Ascending aorta (tissue), 2 donors: ENCODE results near the gene KHDC1L. TPM values are rescaled to one million over a fixed set of nuclear protein-coding genes. Genes with fewer than 3 reads are reported as not detected.

Experiments
- DNase-seq, 2 donors: peaks; one replicate each; pipeline ENCODE4 v3.0.0-alpha.2; 2019; ENCODE audit warnings: low spot score in 2 of 2
- H3K27ac ChIP-seq, 2 donors: fragments of 200-600 bp; sonication (generic); one replicate each; pipeline ENCODE4 v1.5.1; 2016 to 2017; ENCODE audit warnings: mild to moderate bottlenecking in 1 of 2
- H3K27me3 ChIP-seq: fragments of 200-600 bp; sonication (generic); one replicate; pipeline ENCODE4 v1.5.1; 2017
- H3K36me3 ChIP-seq, 2 donors: fragments of 200-600 bp; sonication (generic); one replicate each; pipeline ENCODE4 v1.5.1; 2016
- H3K4me1 ChIP-seq, 2 donors: fragments of 200-600 bp; sonication (generic); one replicate each; pipeline ENCODE4 v1.5.1; 2016 to 2017; ENCODE audit warnings: mild to moderate bottlenecking in 1 of 2
- H3K4me3 ChIP-seq, 2 donors: fragments of 200-600 bp; sonication (generic); one replicate each; pipeline ENCODE4 v1.5.1; 2016 to 2017; ENCODE audit warnings: mild to moderate bottlenecking in 1 of 2
- H3K9me3 ChIP-seq, 2 donors: fragments of 200-600 bp; sonication (generic); one replicate each; pipeline ENCODE4 v1.5.1; 2016
- intact Hi-C: fragments of 100-400 bp; cut with DNase I; formaldehyde crosslinking; loops from one replicate; pipeline ENCODE4 v1.15.1; 2023
- total RNA-seq: library from RNA; depleted of rRNA; stranded (reverse); fragments of >200 nt; gene quantifications from one replicate; pipeline ENCODE4 v1.1.0, GENCODE V29; 2016
- TF ChIP-seq, protein P1 (sequence below), 3 experiments: fragments of 200-600 bp in 2 of 3; fragments of 450-650 bp in 1 of 3; sonication (generic) in 2 of 3; IDR thresholded peaks; one replicate each; pipeline ENCODE4 v1.5.1; 2016 to 2019; ENCODE audit warnings: antibody characterized with exemption in 3 of 3, mild to moderate bottlenecking in 1 of 3, moderate library complexity in 1 of 3

KHDC1L gene
- total RNA-seq, 1 donor from 2014 or later: not detected

DNA sequence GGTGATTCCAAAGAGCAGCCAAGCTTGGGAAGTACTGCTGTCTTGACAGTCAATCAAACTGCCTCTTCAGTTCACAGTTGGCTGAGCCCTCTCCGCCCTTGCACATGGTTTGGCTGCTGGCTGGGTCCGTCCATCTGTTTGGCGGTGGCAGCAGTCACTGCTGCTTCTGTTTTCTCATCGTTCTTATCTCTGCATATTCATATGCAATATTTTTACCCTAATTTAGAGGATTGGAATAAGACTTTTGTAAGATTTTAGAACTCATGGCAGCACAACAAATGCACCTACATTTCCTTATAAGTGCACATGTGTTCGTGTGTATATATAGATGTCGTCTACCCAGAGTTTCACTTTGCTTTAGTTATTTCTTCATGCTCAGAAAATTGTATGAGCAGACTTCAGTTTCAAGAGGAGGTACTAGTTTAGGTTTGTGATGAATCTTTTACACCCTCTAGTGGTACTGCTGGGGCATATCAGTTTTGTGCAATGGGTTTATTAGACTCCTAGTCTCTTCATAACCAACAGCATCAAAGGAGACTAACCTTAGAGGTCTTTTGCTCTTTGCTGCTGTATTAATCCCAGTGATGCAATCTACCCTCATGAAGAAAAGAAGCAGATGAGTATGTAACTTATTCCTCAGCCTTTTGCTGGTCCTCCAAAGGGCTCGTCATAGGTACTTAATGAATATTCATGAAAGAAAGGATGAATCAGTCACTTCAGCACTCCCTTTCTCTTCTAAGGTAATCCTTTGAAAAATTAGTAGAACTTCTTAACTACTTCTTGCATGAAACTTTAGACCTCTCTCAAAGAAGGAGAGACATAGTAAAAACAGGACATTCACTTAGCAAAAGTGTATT lies 44.3 kb downstream of the KHDC1L start:
- no peak for DNase-seq
- H3K4me3 ChIP-seq: peak overlapping the region; percentile 38 to 51
- H3K36me3 ChIP-seq: no peaks in the 10 kb centered on the region
- H3K27ac ChIP-seq: no peak overlapping the region
- no peaks in the 10 kb centered on the region for H3K9me3 ChIP-seq
- no peaks in the 10 kb centered on the region for H3K4me1 ChIP-seq
- H3K27me3 ChIP-seq: no peaks in the 10 kb centered on the region
- intact Hi-C loops: loop anchor here (1.0 kb wide), 1 partner anchor 769 kb away; no protein-coding TSS in a partner anchor
- TF ChIP-seq, protein P1, sequence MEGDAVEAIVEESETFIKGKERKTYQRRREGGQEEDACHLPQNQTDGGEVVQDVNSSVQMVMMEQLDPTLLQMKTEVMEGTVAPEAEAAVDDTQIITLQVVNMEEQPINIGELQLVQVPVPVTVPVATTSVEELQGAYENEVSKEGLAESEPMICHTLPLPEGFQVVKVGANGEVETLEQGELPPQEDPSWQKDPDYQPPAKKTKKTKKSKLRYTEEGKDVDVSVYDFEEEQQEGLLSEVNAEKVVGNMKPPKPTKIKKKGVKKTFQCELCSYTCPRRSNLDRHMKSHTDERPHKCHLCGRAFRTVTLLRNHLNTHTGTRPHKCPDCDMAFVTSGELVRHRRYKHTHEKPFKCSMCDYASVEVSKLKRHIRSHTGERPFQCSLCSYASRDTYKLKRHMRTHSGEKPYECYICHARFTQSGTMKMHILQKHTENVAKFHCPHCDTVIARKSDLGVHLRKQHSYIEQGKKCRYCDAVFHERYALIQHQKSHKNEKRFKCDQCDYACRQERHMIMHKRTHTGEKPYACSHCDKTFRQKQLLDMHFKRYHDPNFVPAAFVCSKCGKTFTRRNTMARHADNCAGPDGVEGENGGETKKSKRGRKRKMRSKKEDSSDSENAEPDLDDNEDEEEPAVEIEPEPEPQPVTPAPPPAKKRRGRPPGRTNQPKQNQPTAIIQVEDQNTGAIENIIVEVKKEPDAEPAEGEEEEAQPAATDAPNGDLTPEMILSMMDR (IDR thresholded peaks at IDR 0.05): peak; percentile 61 to 77 (median 77)

GRCh38 chr6:73180076-73180738 lies 45.1 kb downstream of the KHDC1L start:
- intact Hi-C loops: no loop called here
- no peak overlapping the region for H3K4me3 ChIP-seq
- H3K36me3 ChIP-seq: no peaks in the 10 kb centered on the region

GRCh38 chr6:73177221-73177944 lies 47.9 kb downstream of the KHDC1L start:
- Histone ChIP-seq H3K4me1 (no peaks in the 10 kb centered on the region), H3K9me3 (no peaks in the 10 kb centered on the region), H3K4me3 (no peak overlapping the region), H3K27ac (no peak overlapping the region), H3K27me3 (no peaks in the 10 kb centered on the region), H3K36me3 (no peaks in the 10 kb centered on the region)
- intact Hi-C loops: no loop called here
- TF ChIP-seq, protein P1 (IDR thresholded peaks at IDR 0.05): no peak
- DNase-seq: no peak

More at GRCh38 chr6:73180076-73180738, 45.1 kb downstream of the KHDC1L start:
- TF ChIP-seq, protein P1 (IDR thresholded peaks at IDR 0.05): no peak
- Histone ChIP-seq H3K9me3 (no peaks in the 10 kb centered on the region), H3K27me3 (no peaks in the 10 kb centered on the region), H3K4me1 (no peaks in the 10 kb centered on the region), H3K27ac (no peak overlapping the region)
- DNase-seq: no peak

- TF ChIP-seq, protein P1 (IDR thresholded peaks at IDR 0.05): no peak
- H3K27ac ChIP-seq: no peak overlapping the region
- no peaks in the 10 kb centered on the region for H3K27me3 ChIP-seq
- no peaks in the 10 kb centered on the region for H3K4me1 ChIP-seq
- no peak overlapping the region for H3K4me3 ChIP-seq
- no peaks in the 10 kb centered on the region for H3K9me3 ChIP-seq
- intact Hi-C loops: no loop called here
- H3K36me3 ChIP-seq: no peaks in the 10 kb centered on the region
- DNase-seq: no peak
These were observed 49.2 kb downstream of the KHDC1L start for GRCh38 chr6:73176057-73176456.

GRCh38 chr6:73174646-73175045 lies 50.6 kb downstream of the KHDC1L start:
- H3K27ac ChIP-seq: no peak overlapping the region
- no peak for DNase-seq
- TF ChIP-seq, protein P1 (IDR thresholded peaks at IDR 0.05): no peak
- H3K4me1 ChIP-seq: no peaks in the 10 kb centered on the region
- no peaks in the 10 kb centered on the region for H3K27me3 ChIP-seq
- no peaks in the 10 kb centered on the region for H3K9me3 ChIP-seq
- no peaks in the 10 kb centered on the region for H3K36me3 ChIP-seq
- no peak overlapping the region for H3K4me3 ChIP-seq
- intact Hi-C loops: no loop called here

Other genes starting within 250 kb of the KHDC1L start
- 1.9 TPM for gene KHDC1, start 37.7 kb upstream of the KHDC1L start, total RNA-seq
- not detected for gene DPPA5, start 128.8 kb upstream of the KHDC1L start, total RNA-seq
- gene KHDC3L, start 137.2 kb upstream of the KHDC1L start, total RNA-seq: not detected
- gene OOEP, start 144.4 kb upstream of the KHDC1L start, total RNA-seq: not detected
- gene DDX43, start 169.3 kb upstream of the KHDC1L start, total RNA-seq: not detected
- gene CGAS, start 226.8 kb upstream of the KHDC1L start, total RNA-seq: 15.9 TPM
- 12.5 TPM for gene MTO1, start 236.2 kb upstream of the KHDC1L start, total RNA-seq